Ovary (tissue), 9 donors: ENCODE measurements around the gene KIF2C. TPM values are rescaled to one million over a fixed set of nuclear protein-coding genes. Genes with fewer than 3 reads are reported as not detected.
"Not testable (repeated sequence)": the region's sequence is repeated elsewhere in the genome, so short reads cannot be mapped to it uniquely, and the experiment has no call there.

ENCODE experiments used
- DNase-seq, 5 donors: peaks; one replicate each; pipeline ENCODE4 v3.0.0-alpha.2; 2019 to 2020
- H3K27ac ChIP-seq, 2 donors: fragments of 200-600 bp; one replicate each; pipeline versions ENCODE4 v1.5.1 to v1.8.0; 2019 to 2022
- H3K27me3 ChIP-seq: fragments of 200-600 bp; one replicate; pipeline ENCODE4 v1.8.0; 2022
- H3K36me3 ChIP-seq: fragments of 200-600 bp; sonication (generic); one replicate; pipeline ENCODE4 v1.5.1; 2019
- H3K4me1 ChIP-seq: one replicate; pipeline ENCODE4 v1.8.1; 2013; ENCODE audit warnings: mild to moderate bottlenecking, moderate library complexity; ENCODE audit not compliant: insufficient read depth
- H3K4me3 ChIP-seq: fragments of 200-600 bp; sonication (generic); one replicate; pipeline ENCODE4 v1.5.1; 2017
- H3K9me3 ChIP-seq, 2 donors: fragments of 200-600 bp in 1 of 2; sonication (generic) in 1 of 2; one replicate each; pipeline versions ENCODE4 v1.5.1 to v1.8.1; 2013 to 2019; ENCODE audit warnings: mild to moderate bottlenecking in 1 of 2, moderate library complexity in 1 of 2
- EP300 ChIP-seq: sonication (generic); formaldehyde crosslinking; IDR thresholded peaks from one replicate; pipeline ENCODE4 v1.6.1; 2017; ENCODE audit warnings: antibody characterized with exemption
- POLR2A ChIP-seq: fragments of 450-650 bp; IDR thresholded peaks from one replicate; pipeline ENCODE4 v1.6.1; 2017; ENCODE audit warnings: antibody characterized with exemption, mild to moderate bottlenecking, moderate library complexity
- WGBS, 3 donors: extraction: QIAGEN DNeasy Blood & Tissue Kit in 1 of 3; methylation state at CpG; one replicate each; pipeline versions ENCODE4 v1.1.5 to v1.1.7; 2013 to 2017; 5-methylcytosine and 5-hydroxymethylcytosine counted together
- intact Hi-C, 4 donors: fragments of 100-400 bp; cut with DNase I; formaldehyde crosslinking; loops; one replicate each; pipeline versions ENCODE4 v1.11.0 to v1.15.1; 2022 to 2023
- polyA plus RNA-seq, 2 donors: library from polyadenylated mRNA; stranded (reverse); fragments of 200-250 nt in 1 of 2; fragments of 350-450 nt in 1 of 2; fragmentation: Illumina TruSeq in 1 of 2; extraction: RNeasy Lipid Tissue Mini Kit (QIAGEN cat#74804) in 1 of 2; gene quantifications; one replicate each; pipeline ENCODE4 v1.2.3, GENCODE V29; 2013 to 2014
- total RNA-seq, 7 donors: library from RNA; depleted of rRNA in 2 of 7; stranded (reverse); fragments of >200 nt in 2 of 7; fragmentation: NEBNext Ultra II Directional in 3 of 7; extraction: Animal tissue kit (Norgen Biotek cat#: 25700) in 3 of 7; gene quantifications; one replicate each; pipeline versions ENCODE4 v1.1.0 to v1.2.4, GENCODE V29; 2016 to 2023
- TF ChIP-seq, protein P1 (sequence below), 3 donors: fragments of 450-650 bp in 2 of 3; fragments of 200-600 bp in 1 of 3; IDR thresholded peaks; one replicate each; pipeline versions ENCODE4 v1.5.1 to v1.8.0; 2016 to 2022; ENCODE audit warnings: antibody characterized with exemption in 3 of 3, mild to moderate bottlenecking in 1 of 3
- donor health status: DM: no; HTN: no; CAD: no; lungs with moderate emphysema.
- donor health status: DM: no; HTN: no; CAD: no.
- donor health status: Bipolar disorder and iron deficiency.
- donor health status: DM: yes; HTN: yes; CAD: no.
- donor health status: DM: no; HTN: no; CAD: no.
- donor health status: DM: yes; HTN: yes; CAD: no.

Gene KIF2C
- total and polyA plus RNA-seq, 9 donors, result 0.23 to 1.5 (median 0.90) TPM

DNA sequence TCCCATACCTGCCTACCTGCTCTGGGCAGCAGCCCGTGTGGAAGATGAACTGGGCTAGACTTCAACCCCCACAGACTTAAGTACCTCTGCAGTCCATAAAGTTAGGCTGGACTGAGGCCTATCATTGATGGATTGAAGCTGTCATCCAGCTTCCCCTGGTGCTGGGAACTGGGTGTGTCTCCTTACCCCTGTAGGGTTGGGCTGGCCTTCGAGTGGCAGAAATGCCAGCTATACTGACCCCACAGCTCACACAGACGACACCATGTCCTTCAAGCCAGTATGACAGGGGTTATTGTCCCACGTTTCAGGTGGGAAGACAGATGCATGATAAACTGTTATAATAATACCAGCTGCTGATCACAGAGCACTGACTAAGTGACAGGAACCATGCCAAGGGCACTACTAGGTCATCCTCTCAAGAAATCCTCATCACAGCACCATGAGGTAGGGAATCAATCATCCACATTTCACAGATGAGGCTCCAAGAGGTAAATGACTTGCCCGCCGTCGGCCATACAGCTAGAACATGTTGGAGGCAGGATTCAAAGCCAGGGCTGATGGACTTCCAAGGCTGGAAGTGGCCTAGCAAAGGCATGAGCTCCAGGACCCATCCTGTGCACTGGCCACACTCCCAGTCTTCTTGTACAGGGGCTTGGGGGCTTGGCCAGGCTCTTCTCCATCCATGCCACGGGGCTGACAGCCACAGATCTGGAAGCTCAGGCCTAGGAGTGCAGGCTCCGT is 48.7 kb downstream of the KIF2C start, which contains the start of gene BEST4:
Gene BEST4, minus strand, starts transcription at position 51 of the 741 bp plus-strand sequence. CDS start 465 bp downstream, outside the sequence.
- 83 to 87% (median 87%) methylated on average over 8 to 9 of the region's 9 CpGs for WGBS, 3 donors
- no peaks in the 10 kb centered on the region for H3K27me3 ChIP-seq
- intact Hi-C loops, result loop anchor here in 3 of 4 donors (5.0 to 10.0 kb wide), 5 partner anchors 34 to 514 kb away; partner anchors contain the start of genes HECTD3 (in 1 of the 3), KIF2C (in 1 of the 3), RNU5D-1 (in 1 of the 3) and UROD (in 1 of the 3)
- no peak within 1 kb of the TSS for H3K4me3 ChIP-seq
- no peaks in the 10 kb centered on the region for H3K36me3 ChIP-seq
- no peak for TF ChIP-seq POLR2A
- no peak for TF ChIP-seq EP300
- TF ChIP-seq, protein P1, sequence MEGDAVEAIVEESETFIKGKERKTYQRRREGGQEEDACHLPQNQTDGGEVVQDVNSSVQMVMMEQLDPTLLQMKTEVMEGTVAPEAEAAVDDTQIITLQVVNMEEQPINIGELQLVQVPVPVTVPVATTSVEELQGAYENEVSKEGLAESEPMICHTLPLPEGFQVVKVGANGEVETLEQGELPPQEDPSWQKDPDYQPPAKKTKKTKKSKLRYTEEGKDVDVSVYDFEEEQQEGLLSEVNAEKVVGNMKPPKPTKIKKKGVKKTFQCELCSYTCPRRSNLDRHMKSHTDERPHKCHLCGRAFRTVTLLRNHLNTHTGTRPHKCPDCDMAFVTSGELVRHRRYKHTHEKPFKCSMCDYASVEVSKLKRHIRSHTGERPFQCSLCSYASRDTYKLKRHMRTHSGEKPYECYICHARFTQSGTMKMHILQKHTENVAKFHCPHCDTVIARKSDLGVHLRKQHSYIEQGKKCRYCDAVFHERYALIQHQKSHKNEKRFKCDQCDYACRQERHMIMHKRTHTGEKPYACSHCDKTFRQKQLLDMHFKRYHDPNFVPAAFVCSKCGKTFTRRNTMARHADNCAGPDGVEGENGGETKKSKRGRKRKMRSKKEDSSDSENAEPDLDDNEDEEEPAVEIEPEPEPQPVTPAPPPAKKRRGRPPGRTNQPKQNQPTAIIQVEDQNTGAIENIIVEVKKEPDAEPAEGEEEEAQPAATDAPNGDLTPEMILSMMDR (IDR thresholded peaks at IDR 0.05), result no peak
- H3K4me1 ChIP-seq, result peaks cover 5% of the 10 kb centered on the region
- no peaks in the 10 kb centered on the region for H3K9me3 ChIP-seq
- no peak for DNase-seq
- peak within 1 kb of the TSS in 1 of 2 donors; percentile 80 for H3K27ac ChIP-seq

DNA sequence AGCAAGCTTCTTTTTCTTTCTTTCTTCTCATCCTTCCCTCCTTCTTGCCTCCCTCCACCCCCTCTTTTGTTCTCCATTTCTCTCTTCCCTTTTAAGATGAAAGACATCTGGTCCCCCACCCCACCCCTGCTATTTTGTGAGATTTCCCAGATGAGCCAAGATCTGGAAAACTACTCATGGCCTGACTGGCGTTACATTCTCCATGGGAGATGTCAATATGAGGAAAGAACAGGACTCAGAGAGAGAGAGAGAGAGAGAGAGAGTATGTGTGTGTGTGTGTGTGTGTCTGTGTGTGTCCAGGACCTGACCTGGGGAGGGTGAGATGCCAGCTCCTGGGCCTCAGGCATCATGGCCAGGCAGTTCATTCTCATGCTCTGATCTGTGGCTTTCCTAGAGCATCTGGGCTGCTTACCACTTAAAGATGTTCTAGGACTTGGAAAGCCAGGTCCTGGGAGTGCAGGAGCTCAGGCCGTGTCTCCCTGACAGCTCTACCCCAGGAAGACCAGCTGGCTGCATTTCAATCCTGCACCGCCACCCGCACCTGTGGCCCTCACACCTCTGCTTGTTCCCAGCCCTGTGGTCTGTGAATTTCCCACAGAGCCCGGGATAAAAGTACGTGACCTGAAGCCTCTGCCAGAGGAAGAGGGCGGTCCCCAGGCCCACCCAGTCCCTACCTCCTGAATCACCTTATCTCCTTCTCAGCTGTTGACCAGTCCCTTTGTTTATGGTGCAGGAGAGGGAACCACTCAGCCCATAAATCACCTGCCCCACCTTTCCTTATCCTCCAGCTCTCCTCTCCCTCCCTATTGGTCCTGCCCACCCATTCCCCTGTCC is 51.5 kb downstream of the KIF2C start:
- intact Hi-C loops, result no loop called here
- Histone ChIP-seq H3K4me3 (no peak overlapping the region), H3K27me3 (no peaks in the 10 kb centered on the region), H3K4me1 (no peaks in the 10 kb centered on the region), H3K27ac (no peak overlapping the region), H3K9me3 (no peaks in the 10 kb centered on the region), H3K36me3 (no peaks in the 10 kb centered on the region)
- DNase-seq, result no peak
- WGBS, 3 donors, result 70 to 77% (median 75%) methylated on average over 7 of the region's 7 CpGs
- TF ChIP-seq, protein P1 (IDR thresholded peaks at IDR 0.05), result no peak
- no peak for TF ChIP-seq POLR2A

DNA sequence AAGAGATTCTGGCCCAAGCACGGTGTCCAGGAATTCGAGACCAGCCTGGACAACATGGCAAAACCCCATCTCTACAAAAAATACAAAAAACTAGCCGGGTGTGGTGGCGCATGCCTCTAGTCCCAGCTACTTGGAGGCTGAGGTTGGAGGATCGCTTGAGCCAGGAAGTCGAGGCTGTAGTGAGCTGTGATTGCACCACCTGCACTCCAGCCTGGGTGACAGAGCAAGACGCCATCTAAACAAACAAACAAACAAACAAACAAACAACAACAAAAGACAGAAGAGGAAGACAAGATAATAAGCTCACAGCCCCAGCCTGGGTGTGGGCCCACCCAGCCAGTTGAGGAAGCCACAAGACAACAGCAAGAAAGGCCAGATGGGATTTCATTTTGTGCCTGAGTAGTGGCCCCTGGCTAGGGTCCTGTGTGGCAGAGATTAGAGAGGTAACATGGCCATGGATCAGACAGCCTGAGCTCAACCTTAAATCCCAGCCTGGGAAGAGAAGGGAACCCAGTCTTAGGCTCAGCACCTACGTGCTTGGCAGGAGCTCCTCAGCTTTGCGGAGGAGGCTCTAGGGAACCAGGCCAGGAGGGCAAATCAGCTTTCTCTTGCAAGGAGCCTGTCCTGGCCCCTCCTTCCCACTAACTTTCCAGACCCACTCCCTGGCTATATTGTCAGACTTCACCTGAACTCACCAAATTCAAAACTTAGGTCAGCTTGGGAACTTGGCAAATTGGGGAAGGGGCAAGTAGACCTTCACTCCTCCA is 53.3 kb downstream of the KIF2C start:
- intact Hi-C loops, result no loop called here
- 78 to 86% (median 84%) methylated on average over 9 of the region's 9 CpGs for WGBS, 3 donors
- H3K27me3 ChIP-seq, result no peaks in the 10 kb centered on the region
- H3K36me3 ChIP-seq, result no peaks in the 10 kb centered on the region
- H3K4me3 ChIP-seq, result no peak overlapping the region
- peak in 4 of 5 donors; percentile 42 to 67 (median 59) for DNase-seq
- no peaks in the 10 kb centered on the region for H3K4me1 ChIP-seq
- TF ChIP-seq EP300 (no peak), POLR2A (no peak)
- TF ChIP-seq, protein P1 (IDR thresholded peaks at IDR 0.05), result no peak
- peak overlapping the region in 1 of 2 donors; percentile 2 for H3K27ac ChIP-seq
- H3K9me3 ChIP-seq, result no peaks in the 10 kb centered on the region

DNA sequence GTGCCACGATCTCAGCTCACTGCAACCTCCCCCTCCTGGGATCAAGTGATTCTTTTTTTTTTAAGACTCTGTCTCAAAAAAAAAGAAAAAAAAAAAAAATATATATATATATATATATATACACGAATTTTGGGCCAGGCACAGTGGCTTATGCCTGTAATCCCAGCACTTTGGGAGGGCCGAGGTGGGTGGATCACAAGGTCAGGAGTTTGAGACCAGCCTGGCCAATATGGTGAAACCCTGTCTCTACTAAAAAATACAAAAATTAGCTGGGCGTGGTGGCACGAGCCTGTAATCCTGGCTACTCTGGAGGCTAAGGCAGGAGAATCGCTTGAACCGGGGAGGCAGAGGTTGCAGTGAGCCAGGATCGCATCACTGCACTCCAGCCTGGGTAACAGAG is 58.2 kb downstream of the KIF2C start:
- H3K27ac ChIP-seq, H3K9me3 ChIP-seq, intact Hi-C loops, H3K27me3 ChIP-seq, H3K4me3 ChIP-seq, H3K36me3 ChIP-seq: not testable (repeated sequence)
- WGBS, 3 donors, result 70 to 74% (median 72%) methylated on average over 8 of the region's 8 CpGs
- peak in 1 of 5 donors; percentile 15 for DNase-seq
- peaks cover 10% of the 10 kb centered on the region for H3K4me1 ChIP-seq
